Fibroblast of upper back skin (primary cell): Measurements from ENCODE around the gene TMEM184A.
A peak's percentile ranks its signal among the peaks of the same experiment; 100 is the strongest.
"Not testable (repeated sequence)": the region's sequence is repeated elsewhere in the genome, so short reads cannot be mapped to it uniquely, and the experiment has no call there.

ENCODE experiments used
- DNase-seq: peaks from one replicate; pipeline ENCODE4 v3.0.0-alpha.2; 2013

Gene TMEM184A

DNA sequence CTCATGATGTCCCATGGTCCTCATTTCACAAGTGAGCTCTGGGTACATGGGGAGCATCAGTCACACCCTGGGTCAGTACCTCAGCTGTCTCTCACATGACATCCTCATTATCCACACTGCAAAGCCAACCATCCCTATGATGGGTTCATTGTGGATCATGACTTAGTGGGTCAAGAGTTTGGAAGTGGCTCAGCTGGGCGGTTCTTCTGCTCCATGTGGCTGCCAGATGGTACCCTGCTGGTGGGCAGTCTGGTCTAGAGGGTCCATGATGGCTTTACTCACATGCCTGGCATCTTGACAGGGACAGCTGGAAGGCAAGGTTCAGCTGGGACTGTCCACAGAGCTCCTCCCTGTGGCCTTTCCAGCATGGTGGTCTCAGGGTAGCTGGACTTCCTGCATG lies 33.0 kb upstream of the TMEM184A start:
- DNase-seq: no peak

DNA sequence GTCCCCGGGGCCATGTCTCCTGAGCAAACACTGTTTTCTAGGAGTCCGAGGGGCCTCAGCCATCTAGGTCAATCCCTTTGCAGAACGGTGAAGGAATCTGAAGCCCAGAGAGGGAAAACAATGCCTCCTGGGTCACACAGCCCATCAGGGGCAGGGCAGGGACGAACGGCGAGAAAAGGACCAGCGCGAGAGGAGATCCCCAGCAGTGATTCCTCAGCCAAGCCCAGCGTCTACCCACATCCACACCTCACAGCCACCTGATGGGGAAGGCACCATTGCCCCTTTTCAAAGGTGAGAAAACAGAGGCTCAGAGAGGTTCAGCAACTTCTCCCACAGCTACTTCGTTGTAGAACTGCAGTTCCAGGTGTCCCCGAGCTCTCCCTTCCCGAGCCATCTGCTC lies 31.7 kb upstream of the TMEM184A start:
- DNase-seq: no peak

DNA sequence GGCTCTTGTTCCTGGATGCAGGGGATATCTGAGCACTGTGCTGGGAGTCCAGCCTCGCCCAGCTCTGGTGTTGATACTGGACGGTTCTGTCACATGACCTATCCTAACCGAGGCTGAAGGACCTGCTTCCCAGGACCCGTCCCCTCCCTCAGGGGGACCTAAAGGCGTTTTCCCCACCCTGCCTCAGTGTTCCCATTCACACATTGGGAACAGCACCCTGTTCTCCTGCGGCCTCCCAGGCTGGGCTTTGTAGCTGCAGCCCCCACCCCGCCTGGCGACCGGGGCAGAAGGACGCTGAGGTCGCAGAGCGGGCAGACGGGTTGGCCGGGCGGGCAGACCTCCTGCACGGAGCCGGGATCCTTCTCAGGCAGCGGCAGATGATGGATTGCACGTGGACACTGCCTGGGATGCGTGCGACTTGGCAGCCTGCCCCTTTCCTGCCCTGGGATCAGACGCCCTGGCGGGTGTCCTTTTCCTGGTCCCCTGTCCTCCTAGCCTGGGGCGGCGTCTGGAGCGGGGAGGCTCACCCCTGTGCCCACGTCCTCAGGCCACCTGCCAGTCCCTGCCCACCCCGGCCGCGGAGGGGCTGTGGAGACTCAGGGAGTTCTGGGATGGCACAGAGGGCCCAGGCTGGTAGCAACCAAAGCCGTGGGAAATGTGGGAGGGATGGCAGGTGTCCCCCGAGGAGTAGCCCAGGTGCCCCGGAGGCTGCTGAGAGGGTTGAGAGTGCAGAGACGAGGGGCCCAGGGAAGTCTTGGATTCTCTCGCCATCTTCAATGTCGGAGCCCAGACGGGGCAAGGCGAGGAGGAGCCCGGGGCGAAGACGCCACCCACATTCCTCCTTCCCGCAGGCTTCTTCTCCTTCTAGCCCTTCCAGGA lies 31.1 kb upstream of the TMEM184A start:
- no peak for DNase-seq

DNA sequence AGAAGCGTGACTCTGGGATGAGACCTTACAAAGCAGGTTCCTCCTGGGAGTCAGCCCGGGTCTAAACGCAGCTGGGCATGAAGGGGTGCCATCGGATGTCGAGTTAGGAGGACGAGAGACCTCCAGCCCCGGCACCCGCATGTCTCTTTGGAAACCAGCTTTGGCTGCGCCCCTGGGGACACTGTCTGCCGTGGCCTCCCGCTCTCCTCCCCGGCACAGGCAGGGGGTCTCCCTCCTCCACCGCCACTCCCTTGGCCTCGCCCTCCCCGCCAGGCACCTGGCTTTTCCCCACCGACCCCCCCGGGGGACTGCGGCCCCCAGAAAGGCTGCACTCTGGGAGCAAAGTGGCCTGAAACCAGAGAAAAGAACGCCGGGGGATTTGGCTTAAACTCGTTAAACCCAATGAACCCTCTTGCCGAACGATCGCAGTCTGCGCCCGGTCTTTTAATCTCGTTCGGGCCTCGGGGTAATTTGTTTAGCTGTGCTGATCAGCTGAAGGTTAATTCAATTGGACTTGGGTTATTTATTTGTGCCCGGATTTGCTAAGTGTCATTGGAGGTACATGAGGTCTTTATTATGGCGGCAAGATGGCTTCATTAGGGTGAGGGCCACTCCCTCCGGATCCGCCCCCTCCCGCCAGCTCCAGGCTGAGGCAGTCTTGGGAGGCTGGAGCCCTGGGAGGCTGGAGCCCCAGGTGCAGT lies 30.3 kb upstream of the TMEM184A start:
- DNase-seq: no peak

DNA sequence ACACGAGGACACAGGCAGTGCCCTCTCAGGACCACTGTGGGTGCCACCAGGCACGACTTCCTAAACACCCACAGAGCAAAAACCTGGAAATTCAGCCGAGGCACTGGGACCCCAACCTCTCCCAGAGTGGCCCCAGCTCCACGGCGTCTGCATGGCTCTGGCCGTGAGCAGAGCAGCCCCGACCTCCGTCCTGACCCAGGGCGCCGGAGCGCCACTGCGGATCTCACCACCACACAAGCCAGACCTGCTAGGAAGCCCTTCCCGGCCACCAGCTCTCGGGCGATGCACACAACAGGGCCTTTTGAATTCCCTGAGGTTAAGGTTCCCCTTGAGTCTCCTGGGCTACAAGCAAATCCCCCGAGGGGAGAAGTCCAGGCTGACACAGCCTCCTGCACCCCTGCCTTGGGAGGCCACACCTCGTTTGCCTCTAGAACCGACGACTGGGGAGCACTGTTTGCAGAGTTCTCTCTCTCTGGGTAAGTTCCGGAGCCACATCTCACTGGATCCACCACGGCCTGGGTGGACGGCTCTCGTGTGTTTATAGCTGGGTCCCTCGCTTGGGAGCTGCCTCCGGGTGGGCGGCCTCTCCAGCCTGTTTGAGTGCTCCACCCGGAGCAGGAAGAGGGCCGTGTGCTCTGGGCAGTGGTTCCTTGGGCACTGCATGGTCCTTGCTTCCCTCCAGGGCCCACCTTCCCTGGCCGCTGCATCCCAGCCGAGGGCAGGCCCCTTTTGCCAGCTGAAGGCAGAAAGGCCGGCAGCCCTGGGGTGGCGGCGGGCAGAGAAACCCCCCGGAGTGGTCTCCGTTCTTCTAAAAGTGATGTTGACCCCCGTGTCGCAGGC lies 29.4 kb upstream of the TMEM184A start:
- DNase-seq: no peak

DNA sequence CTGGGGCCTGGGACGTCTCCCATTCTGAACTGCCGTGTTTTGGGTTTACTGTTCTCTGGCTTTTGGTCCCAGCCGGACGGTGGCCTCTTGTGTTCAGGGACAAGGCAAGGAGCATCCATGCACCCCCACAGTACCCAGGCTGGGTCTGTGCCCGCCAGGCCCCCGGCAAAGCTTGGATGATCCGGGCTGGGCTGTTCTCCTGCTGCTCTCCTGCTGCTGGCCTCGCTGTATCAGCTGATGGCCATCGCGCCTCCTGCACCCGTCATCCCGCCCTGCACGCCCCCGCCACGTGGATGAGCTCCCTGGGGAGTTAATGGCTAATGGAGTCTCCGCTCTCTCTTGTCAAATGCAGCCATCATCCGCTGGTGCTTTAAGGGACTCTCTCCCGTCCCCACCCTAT lies 28.7 kb upstream of the TMEM184A start:
- no peak for DNase-seq

DNA sequence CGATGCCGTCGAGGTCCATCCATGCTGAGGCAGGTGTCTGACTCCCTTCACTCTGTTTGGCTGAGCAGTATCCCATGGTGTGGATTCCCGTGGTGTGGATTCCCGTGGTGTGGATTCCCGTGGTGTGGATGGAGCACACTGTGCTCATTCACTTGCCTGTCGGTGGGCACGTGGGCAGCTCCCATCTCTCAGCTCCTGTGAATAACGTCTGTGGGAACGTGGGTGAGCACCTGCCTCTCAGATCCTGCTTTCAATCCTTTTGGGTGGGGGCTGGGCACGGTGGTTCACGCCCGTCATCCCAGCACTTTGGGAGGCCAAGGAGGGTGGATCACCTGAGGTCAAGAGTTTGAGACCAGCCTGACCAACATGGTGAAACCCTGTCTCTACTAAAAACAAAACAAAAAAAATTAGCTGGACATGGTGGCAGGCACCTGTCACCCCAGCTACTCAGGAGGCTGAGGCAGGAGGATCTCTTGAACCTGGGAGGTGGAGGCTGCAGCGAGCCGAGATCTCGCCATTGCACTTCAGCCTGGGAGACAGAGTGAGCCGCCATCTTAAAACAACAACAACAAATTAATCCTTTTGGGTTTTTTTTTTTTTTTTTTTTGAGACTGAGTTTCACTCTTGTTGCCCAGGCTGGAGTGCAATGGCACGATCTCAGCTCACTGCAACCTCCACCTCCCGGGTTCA lies 27.4 kb upstream of the TMEM184A start:
- DNase-seq: not testable (repeated sequence)

DNA sequence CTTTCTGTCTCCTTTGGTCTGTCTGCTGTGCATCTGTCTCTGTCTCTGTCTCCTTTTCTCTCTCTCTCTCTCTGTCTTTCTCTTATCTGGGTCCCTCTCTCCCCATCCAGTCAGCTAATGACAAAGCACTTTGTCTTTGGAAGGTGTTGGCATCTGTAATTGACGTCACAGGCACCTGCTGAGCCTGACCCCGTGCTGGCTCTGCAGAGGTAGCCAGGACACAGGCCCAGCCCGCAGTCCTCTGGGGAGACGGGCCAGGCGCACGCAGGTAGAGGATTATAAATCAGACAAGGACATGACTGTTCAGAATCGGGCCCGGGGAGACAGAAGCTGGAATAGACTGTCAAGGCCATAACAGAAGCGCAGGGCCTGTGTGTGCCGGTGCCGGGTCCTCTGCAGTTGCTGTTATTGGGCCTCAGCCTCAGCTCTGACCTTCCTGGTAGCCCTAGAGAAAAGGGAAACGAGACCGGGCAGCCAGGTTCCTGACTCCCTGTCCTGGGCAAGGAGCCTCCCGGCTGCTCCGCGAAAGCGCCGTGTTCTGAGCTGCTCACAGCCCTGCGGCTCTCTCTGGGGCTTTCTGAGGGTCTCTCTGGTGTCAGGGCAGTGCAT lies 24.5 kb upstream of the TMEM184A start:
- DNase-seq: no peak

DNA sequence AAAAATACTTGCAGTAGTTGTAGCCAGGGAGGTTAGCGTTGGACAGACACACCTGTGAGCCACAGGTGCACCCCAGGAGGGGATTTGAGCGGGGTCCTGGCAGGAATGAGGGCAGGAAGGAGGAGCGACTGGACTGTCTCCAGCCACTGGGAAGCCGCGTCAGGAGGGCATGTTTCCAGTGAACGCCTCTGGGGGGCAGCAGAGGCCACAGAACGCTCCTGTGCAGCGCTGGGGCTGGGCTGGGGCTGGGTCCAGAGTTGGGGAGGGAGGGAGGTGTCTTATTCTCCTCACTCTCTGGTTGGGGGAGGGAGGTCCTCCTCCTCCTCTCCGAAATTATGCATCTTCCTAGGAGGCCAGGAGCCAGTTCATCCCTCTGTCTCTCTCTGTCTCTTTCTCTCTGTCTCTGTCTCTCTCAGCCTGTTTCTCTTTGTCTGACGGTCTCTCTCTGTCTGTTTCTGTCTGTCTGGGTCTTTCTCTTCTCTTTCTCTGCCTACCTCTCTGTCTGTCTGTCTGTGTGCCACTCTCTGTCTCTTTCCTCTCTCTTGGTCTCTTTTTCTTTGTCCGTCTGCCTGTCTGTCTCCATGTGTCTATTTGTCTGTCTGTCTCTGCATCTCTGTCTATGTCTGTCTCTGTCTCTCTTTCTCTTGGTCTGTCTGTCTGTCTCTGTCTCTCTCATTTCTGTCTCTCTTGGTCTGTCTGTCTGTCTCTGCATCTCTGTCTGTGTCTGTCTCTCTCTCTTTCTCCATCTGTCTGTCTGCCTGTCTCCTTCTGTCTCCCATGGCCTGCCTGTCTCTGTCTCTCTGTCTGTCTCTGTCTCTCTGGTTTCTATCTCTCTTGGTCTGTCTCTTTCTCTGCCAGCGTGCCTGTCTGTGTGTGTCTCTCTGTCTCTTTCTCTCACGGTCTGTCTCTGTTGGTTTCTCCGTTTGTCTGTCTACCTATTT lies 23.7 kb upstream of the TMEM184A start:
- DNase-seq: peak; percentile 58

DNA sequence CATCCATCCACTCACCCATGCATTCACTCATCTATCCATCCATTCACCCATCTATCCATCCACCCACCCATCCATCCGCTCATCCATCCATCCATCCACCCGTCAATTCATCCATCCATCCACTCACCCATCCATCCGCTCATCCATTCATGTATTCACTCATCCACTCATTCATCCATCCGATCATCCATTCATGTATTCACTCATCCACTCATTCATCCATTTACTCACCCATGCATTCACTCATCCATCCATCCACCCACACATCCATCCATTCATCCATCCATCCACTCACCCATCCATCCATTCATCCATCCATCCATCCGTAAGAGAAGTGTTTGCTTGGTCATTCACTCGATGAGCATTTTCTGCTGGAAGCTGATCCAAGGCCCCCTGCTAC lies 22.5 kb upstream of the TMEM184A start:
- no peak for DNase-seq

DNA sequence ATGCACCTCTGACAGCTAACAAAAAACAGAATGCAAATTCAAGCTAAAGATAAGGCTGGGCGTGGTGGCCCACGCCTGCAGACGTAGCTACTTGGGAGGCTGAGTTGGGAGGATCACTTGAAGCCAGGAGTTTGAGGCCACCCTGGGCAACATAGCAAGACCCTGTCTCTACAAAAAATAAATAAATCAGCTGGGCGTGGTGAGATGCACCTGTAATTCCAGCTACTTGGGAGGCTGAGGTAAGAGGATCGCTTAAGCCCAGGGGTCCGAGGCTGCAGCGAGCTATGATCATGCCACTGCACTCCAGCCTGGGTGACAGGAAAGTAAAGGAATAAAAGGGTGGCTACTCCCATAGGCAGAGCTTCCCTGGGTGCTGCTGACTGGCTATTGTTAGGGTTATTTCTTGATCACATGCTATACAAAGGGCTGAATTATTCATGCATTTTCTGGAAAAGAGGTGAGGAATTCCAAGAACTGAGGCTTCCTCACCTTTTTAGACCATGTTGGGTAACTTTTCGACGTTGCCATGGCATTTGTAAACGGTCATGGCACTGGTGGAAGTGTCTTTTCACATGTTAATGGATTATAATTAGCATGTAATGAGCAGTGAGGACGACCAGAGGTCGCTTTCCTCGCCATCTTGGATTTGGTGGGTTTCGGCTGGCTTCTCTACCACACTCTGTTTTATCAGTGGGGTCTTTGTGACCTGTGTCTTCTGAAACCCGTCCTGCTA lies 20.7 kb upstream of the TMEM184A start:
- no peak for DNase-seq

DNA sequence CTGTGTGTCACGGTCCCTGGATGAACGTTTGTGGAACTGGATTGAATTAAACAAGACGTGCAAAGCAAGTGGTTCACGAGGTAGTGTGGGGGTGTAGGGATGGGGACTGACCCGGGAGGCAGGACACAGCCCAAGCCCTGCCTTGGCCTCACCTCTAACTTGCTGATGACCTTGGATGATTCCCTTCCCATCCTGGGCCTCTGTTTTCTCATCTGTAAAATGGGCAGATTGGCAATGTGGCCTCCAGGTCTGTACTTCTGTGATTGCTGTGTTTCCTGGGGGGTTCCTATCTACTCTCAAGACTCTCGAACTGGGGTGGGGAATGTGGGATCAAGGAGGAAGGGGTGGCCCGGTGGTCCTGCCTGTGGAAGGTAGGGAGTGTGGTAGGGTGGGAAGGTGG lies 19.8 kb upstream of the TMEM184A start:
- DNase-seq: no peak

DNA sequence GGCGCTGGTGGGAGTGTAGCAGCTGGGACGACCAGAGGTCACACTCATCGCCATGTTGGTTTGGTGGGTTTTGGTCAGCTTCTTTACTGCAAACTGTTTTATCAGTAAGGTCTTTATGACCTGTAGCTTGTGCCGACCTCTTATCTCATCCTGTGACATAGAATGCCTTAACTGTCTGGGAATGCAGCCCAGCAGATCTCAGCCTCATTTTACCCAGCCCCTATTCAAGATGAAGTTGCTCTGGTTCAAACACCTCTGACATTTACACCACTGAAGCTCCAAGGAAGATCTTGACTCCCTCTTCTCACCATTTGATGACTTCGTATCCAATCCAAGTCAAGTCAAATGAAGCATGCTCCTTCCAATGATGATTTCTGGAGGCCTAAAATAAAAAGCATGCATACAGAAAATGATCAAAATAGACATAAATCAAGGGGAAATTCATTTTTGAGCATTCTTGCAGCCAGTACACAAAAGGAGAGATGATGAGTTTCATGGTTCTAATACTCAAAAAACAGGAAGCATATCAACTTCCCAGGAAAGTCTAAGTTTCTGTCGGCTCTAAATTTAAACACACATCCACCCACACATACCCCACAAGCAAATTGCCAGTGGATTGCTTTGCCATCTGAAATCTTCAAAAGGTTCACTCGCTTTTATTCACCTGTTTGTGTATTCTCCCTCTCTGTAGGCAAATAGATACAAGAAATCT lies 16.3 kb upstream of the TMEM184A start:
- no peak for DNase-seq

DNA sequence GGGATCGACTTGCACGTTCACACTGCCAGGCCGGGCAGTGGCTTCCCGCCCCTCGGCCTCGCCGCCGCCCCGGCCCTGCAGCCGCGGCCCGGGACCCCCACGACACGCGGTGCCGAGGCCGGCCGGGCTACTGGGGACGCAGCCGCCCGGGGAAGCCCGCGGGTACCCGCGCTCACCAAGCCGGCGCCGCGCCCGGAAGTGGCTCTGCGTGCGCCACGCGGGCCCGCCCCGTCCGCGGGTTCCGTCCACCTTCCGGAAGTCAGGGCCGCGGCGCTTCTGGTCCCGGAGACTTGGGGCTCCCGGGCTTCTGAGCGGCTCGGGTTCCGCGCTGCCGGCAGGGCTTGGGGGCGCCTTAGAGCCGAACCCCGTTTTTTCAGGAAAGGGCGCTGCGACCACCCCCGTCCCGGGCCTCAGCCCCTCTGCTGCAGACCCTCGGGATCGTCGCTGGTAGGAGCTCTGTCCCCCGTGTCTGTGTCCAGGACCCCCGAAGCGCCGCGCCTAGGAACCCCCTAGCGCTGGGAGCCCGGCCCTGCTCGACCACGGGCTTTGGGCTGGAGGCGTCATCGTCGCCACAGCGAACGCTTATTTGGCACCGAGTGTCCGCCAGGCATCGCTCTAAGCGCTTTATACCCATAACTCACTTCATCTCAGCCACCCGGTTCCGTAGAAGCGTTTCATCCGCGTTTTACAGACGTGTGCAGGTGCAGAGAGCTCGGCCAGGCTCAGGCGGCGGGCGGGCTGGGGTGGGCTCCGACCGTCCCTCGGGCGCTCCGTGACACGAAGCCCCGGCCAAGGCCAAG lies 14.0 kb upstream of the TMEM184A start, which contains the start of gene PSMG3:
TSS of gene PSMG3 (minus strand) at position 200 of the 800 bp plus-strand sequence. CDS start 693 bp downstream, outside the sequence.
- DNase-seq: peak; percentile 86

DNA sequence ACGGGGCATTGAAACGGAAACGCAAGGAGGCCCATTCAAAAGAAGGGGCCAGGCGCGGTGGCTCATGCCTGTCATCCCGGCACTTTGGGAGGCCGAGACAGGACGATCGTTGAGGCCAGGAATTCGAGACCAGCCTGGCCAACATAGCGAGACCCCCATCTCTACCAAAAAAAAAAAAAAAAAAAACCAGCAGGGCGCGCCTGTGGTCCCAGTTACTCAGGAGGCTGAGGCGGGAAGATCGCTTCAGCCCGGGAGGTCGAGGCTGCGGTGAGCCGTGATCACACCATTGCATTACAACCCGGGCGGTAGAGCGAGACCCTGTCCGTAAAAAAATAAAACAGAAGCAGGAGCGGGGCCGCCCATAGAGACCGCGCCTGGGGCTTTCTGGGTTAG lies 13.4 kb upstream of the TMEM184A start:
- no peak for DNase-seq

DNA sequence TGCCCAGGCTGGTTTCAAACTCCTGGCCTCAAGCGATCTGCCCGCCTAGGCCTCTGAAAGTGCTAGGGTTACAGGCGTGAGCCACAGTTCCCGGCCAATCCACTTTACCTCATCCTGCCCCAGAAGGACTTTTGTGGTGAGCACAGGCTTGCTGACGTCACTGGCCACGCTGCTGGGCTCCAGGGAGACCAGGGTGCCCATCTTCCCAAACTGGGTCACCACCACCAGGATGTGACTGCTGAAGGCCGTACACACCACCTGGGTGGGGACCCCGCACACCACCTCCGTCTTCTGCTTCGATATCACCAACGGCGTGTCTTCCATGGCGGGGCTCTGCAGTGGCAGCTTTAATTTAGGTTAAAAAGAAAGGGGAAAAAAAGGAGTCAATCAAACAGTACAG lies 13.0 kb upstream of the TMEM184A start:
- no peak for DNase-seq

DNA sequence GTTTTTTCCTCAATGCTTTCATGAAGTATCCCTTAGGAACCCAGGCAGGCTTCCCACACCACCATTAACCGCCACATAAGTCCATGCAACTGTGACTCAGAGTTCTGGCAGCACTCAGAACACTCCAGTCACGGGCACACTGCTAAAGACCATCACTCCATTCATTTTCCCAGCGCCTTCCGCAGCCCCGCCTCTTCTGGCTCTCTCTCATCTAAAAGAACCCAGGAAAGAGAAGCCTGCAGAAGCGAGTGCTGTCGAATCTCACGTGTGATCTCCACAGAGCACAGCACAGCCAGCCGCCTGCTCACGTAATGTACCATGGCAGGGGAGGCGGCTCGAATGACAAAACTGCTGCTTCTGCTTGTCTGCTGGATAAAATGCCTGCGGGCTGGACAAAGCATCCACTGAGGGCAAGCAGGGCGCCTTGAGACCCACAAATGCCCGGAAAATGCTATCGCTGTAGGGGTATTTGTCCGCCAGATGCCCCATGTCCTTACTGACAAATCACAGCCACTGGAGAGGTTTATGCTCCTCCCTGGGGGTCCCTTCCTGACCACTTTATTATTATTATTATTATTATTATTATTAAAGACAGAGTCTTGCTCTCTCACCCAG lies 12.0 kb upstream of the TMEM184A start:
- DNase-seq: peak; percentile 85

DNA sequence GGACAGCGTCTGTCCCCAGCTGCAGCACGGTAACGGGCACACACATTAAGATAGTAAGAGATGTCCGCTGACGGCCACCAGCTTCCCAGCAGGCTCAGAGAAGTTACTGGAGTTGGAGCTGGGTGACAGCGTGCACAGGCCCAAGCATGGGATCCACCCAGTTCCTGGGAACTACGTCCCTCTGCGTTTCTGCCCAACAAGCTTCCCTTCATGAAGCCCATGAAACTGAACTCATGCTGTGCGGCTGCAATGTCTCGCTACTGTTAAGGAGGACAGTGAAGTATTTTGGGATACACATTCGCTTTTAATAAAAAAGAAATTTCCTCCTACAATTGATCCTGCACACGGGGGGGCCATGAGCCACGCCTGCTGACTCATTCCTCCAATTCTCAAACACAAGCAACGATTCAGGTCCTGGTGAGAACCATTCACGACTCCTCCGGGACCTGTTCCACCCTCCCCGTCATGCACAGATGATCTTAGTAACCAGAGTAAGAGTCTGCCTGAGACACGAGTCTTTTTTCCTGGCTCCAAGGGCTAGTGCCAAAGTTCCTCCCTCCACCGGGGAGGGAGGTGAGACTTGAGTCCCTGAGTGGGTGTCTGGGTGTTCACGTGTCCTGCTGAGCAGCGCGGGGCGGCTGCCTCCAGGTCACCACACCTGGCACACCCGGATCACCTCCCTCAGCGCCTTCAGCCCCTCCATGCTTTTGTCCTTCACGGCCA lies 11.2 kb upstream of the TMEM184A start:
- DNase-seq: peak; percentile 81
